Activated naive CD4-positive, alpha-beta T cell treated with anti-CD3 and anti-CD28 coated beads, Interleukin-2, amount 10 ng/mL, durations not matched to agents 7 days and 5 days (primary cell): ENCODE measurements around the gene COPS8.
A peak's percentile ranks its signal among the peaks of the same experiment; 100 is the strongest.

Experiments used
- CTCF ChIA-PET: fragments of 350-600 bp; sonication (Branson Sonifier 250); formaldehyde crosslinking; loops from one replicate; lab custom pipeline; 2021; ENCODE audit warnings: antibody characterized with exemption; lab: Charles Lee
- DNase-seq: peaks from one replicate; pipeline ENCODE4 v3.0.0-alpha.2; 2020
- H3K27ac Mint-ChIP-seq: one replicate; pipeline ENCODE4 v1.8.0; 2021; ENCODE audit warnings: mild to moderate bottlenecking, moderate library complexity, mixed read lengths
- H3K27me3 Mint-ChIP-seq: one replicate; pipeline ENCODE4 v1.8.0; 2021; ENCODE audit warnings: mild to moderate bottlenecking, mixed read lengths
- H3K36me3 Mint-ChIP-seq: one replicate; pipeline ENCODE4 v1.8.0; 2021; ENCODE audit warnings: mixed read lengths
- H3K4me1 Mint-ChIP-seq: one replicate; pipeline ENCODE4 v1.8.0; 2021; ENCODE audit warnings: mixed read lengths
- H3K4me3 Mint-ChIP-seq: one replicate; pipeline ENCODE4 v1.8.0; 2021; ENCODE audit warnings: mild to moderate bottlenecking, moderate library complexity, mixed read lengths
- H3K9me3 Mint-ChIP-seq: one replicate; pipeline ENCODE4 v1.8.0; 2021; ENCODE audit warnings: mixed read lengths

COPS8 gene

GRCh38 chr2:237058423-237058822, 27.3 kb upstream of the COPS8 start:
- DNase-seq: no peak
- no peaks in the 10 kb centered on the region for H3K9me3 Mint-ChIP-seq
- CTCF ChIA-PET: no interaction called here
- H3K27ac Mint-ChIP-seq: no peak overlapping the region
- H3K27me3 Mint-ChIP-seq: no peaks in the 10 kb centered on the region
- peaks cover 6% of the 10 kb centered on the region for H3K4me1 Mint-ChIP-seq
- no peaks in the 10 kb centered on the region for H3K36me3 Mint-ChIP-seq
- no peak overlapping the region for H3K4me3 Mint-ChIP-seq

GRCh38 chr2:237059155-237059875, 26.4 kb upstream of the COPS8 start:
- H3K27ac Mint-ChIP-seq: peak overlapping the region; percentile 5
- H3K27me3 Mint-ChIP-seq: no peaks in the 10 kb centered on the region
- H3K9me3 Mint-ChIP-seq: no peaks in the 10 kb centered on the region
- peaks cover 6% of the 10 kb centered on the region for H3K4me1 Mint-ChIP-seq
- CTCF ChIA-PET: interaction anchor here (0.7 to 1.7 kb wide), 4 partner anchors 16 to 711 kb away, joined by 3 to 5 read pairs (median 4); partner anchors contain the start of gene ACKR3
- DNase-seq: no peak
- no peak overlapping the region for H3K4me3 Mint-ChIP-seq
- no peaks in the 10 kb centered on the region for H3K36me3 Mint-ChIP-seq

DNA sequence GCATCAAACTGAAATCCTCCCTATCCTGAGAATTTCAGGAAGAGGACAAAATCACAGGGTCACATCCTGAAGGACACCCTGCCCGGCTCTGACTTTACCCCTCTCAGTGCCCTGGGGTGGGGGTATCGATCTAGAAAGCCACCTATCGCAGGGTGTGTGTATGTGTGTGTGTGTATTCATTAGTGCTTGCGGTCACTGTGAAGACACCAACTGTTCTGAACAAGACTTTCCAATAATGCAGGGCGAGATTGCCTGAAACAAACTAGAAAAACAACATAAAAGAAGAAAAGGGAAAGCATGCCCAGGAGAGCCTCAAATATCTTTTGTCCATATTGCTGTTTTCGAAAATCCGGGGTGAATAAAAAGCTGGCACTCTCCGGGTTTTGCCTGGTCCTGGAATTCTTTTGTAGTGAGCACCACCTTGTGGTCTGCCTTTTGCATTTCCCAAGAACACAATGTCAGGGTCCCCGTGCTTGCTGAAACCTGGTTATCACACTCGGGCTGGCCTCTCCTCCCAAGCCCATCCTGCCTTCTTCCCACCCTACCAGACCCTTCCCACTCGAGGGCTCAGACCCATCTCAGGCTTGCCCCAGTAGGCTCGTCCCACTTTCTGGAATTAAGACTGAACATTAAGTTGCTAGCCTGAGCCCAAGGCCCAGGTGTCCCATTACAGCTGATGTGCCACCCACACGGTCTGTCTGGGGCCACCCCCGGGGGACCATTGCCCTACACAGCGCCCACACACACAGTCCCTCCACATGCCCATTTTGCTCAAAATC, 25.0 kb upstream of the COPS8 start:
- H3K36me3 Mint-ChIP-seq: no peaks in the 10 kb centered on the region
- no peaks in the 10 kb centered on the region for H3K27me3 Mint-ChIP-seq
- peak; percentile 42 for DNase-seq
- H3K4me3 Mint-ChIP-seq: no peak overlapping the region
- H3K9me3 Mint-ChIP-seq: no peaks in the 10 kb centered on the region
- CTCF ChIA-PET: interaction anchor here (0.9 to 1.7 kb wide), 4 partner anchors 13 to 708 kb away, joined by 3 to 5 read pairs (median 4); no protein-coding TSS in a partner anchor
- no peak overlapping the region for H3K27ac Mint-ChIP-seq
- H3K4me1 Mint-ChIP-seq: peaks cover 6% of the 10 kb centered on the region

DNA sequence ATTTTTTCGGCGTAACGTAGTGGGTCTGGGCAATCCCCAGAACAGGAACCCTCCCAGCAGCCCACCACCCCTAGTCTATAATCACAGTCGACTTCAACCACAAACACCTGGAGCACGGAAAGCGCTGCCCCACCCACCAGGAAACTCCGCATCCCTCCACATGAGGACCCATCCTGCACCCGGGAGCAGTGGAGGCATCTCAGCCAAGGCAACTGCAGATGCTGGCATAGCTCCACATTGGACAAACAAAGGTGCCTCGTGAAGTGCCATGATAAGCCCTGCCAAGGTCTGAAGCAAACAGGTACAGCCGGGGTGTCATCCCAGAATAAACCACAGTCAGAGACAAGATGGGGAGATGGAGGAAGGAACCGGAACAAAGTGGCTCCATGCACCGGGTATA, 24.3 kb upstream of the COPS8 start:
- Mint-ChIP-seq H3K4me3 (no peak overlapping the region), H3K9me3 (no peaks in the 10 kb centered on the region), H3K27ac (no peak overlapping the region), H3K27me3 (no peaks in the 10 kb centered on the region), H3K36me3 (no peaks in the 10 kb centered on the region), H3K4me1 (peaks cover 6% of the 10 kb centered on the region)
- no peak for DNase-seq
- CTCF ChIA-PET: interaction anchor here (0.9 to 1.4 kb wide), 2 partner anchors 12 to 548 kb away, joined by 3 read pairs; no protein-coding TSS in a partner anchor

DNA sequence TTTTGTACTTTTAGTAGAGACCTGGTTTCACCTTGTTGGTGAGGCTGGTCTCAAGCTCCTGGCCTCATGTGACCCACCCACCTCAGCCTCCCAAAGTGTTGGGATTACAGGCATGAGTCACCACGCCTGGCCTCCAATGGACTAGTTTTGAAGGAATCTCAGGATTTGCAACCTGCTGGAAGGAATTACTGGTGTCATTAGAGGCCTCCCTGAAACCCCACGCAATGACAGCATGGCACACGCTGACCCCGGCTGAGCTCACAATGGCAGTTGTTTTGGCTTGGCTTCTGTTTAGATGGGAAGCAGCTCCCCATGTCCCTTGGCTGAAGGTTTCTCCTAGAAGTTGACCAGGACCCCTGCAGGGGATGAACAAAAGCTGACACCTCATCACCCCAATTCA, 23.1 kb upstream of the COPS8 start:
- no peak overlapping the region for H3K4me3 Mint-ChIP-seq

DNA sequence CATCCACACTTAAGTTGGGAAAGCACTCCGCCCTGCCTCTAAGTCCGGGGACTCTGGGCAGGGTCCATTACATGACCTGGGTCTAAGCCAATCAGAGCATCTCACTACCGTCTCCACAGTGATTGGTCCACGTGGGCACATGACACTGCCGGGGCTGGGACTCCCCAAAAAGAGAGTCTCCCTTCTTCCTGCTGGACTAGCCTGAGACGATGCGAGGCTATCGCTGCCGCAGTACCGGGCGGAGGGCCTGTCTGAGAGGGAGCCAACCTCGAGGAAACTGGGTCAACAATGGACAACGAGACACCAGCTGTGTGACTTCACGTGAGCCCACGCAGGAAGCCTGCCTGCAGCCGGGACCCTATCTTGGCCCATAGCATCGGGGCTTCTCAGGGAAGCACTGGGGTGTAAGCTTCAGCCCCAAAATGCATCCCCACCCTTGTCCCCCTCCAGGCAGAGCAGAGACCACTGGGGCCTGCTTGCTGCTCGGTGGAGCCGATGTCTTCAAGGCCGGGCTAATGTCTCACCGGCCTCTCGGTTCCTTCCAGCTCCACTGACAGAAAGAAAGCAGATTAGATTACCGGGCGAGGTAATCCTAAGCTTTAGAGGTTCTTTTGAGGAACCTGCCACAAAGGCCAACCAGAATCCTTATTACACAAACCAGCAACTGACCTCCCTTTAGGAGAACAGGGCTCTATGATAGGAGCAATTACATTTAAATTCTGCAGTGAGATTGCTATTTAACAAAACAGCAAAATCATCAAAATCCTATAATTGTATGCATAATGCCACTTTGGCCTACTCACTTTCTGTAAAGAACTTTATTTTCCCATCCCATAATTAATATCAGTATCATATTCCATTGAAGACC, 21.3 kb upstream of the COPS8 start:
- no peak overlapping the region for H3K4me3 Mint-ChIP-seq
- no peak for DNase-seq
- H3K9me3 Mint-ChIP-seq: no peaks in the 10 kb centered on the region
- H3K27ac Mint-ChIP-seq: no peak overlapping the region
- no peaks in the 10 kb centered on the region for H3K27me3 Mint-ChIP-seq
- H3K4me1 Mint-ChIP-seq: peaks cover under 1% of the 10 kb centered on the region
- H3K36me3 Mint-ChIP-seq: no peaks in the 10 kb centered on the region
- CTCF ChIA-PET: interaction anchor here (0.7 to 1.3 kb wide), 3 partner anchors 10 to 37 kb away, joined by 3 to 4 read pairs (median 3); no protein-coding TSS in a partner anchor

More for the DNA sequence above, 23.1 kb upstream of the COPS8 start:
- no peak for DNase-seq
- Mint-ChIP-seq H3K4me1 (peaks cover 6% of the 10 kb centered on the region), H3K27me3 (no peaks in the 10 kb centered on the region), H3K9me3 (no peaks in the 10 kb centered on the region), H3K27ac (no peak overlapping the region), H3K36me3 (no peaks in the 10 kb centered on the region)
- CTCF ChIA-PET: interaction anchor here (0.7 to 1.1 kb wide), 3 partner anchors 24 to 493 kb away, joined by 3 to 4 read pairs (median 3); partner anchors contain the start of gene ACKR3

DNA sequence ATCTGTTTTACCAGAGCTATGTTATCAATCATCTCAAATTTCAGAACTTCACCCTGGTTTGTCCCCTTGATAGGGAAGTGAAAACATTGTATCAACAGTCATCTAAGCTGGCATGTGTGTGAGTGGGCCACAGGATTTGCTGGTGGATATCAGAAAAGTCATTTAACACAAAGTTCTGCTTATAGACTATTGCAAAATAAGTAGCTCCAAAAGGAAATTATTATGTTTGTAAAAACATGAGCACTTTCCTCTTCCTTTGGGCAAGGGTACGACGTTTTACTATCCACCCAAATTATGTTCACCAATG, 20.7 kb upstream of the COPS8 start:
- no peak overlapping the region for H3K27ac Mint-ChIP-seq
- H3K36me3 Mint-ChIP-seq: no peaks in the 10 kb centered on the region
- no peaks in the 10 kb centered on the region for H3K9me3 Mint-ChIP-seq
- CTCF ChIA-PET: interaction anchor here (0.7 to 1.3 kb wide), 3 partner anchors 10 to 38 kb away, joined by 3 to 4 read pairs (median 3); no protein-coding TSS in a partner anchor
- DNase-seq: no peak
- no peaks in the 10 kb centered on the region for H3K27me3 Mint-ChIP-seq
- H3K4me3 Mint-ChIP-seq: no peak overlapping the region
- H3K4me1 Mint-ChIP-seq: no peaks in the 10 kb centered on the region

- H3K4me1 Mint-ChIP-seq: no peaks in the 10 kb centered on the region
These were observed 19.3 kb upstream of the COPS8 start for GRCh38 chr2:237066396-237066795.

DNA sequence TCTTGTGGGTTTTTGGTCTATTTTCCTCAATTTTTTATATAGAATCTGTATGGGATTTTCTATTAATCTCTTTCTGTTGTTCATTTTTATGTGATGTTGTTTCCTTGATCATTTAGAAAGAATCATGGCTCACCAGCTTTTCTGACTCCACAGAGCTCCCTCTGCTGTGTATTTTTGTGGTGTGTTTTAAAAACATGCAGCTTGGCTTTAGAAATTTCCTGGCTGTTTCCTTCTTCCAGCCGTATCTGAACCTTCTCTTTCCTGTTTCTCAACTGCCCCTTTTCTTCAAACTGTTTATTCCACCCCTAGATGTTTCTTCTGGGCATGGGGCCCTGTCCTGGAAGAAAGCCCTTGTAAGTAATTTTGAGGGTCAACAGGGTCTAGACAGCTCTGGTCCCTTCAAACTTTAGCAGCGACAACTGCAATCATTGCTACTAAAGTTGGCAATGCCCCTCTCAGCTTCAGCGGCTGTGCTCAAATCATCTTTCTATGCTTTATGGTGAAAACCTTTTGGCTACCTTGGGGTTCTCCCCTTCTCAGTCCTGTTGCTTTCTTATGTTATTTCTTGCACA, 17.6 kb upstream of the COPS8 start:
- H3K4me3 Mint-ChIP-seq: no peak overlapping the region
- CTCF ChIA-PET: interaction anchor here (1.0 kb wide), 1 partner anchor 555 kb away, joined by 3 read pairs; no protein-coding TSS in a partner anchor
- H3K9me3 Mint-ChIP-seq: no peaks in the 10 kb centered on the region
- H3K4me1 Mint-ChIP-seq: no peaks in the 10 kb centered on the region
- H3K27ac Mint-ChIP-seq: no peak overlapping the region
- H3K27me3 Mint-ChIP-seq: no peaks in the 10 kb centered on the region
- DNase-seq: no peak
- no peaks in the 10 kb centered on the region for H3K36me3 Mint-ChIP-seq

More at GRCh38 chr2:237066396-237066795, 19.3 kb upstream of the COPS8 start:
- no peak overlapping the region for H3K27ac Mint-ChIP-seq
- no peaks in the 10 kb centered on the region for H3K27me3 Mint-ChIP-seq
- H3K9me3 Mint-ChIP-seq: no peaks in the 10 kb centered on the region
- CTCF ChIA-PET: interaction anchor here (1.1 kb wide), 1 partner anchor 723 kb away, joined by 3 read pairs; no protein-coding TSS in a partner anchor
- no peak for DNase-seq
- no peaks in the 10 kb centered on the region for H3K36me3 Mint-ChIP-seq
- no peak overlapping the region for H3K4me3 Mint-ChIP-seq

- Mint-ChIP-seq H3K4me1 (no peaks in the 10 kb centered on the region), H3K36me3 (no peaks in the 10 kb centered on the region), H3K27me3 (peaks cover 4% of the 10 kb centered on the region), H3K4me3 (no peak overlapping the region), H3K27ac (no peak overlapping the region), H3K9me3 (no peaks in the 10 kb centered on the region)
- CTCF ChIA-PET: interaction anchor here (1.0 to 3.0 kb wide), 3 partner anchors 8 to 729 kb away, joined by 3 to 15 read pairs (median 4); partner anchors contain the start of gene COPS8
- DNase-seq: peak; percentile 79
These were observed 13.4 kb upstream of the COPS8 start for GRCh38 chr2:237072067-237072931.

GRCh38 chr2:237073552-237073951, 12.1 kb upstream of the COPS8 start:
- Mint-ChIP-seq H3K36me3 (no peaks in the 10 kb centered on the region), H3K9me3 (no peaks in the 10 kb centered on the region), H3K4me1 (no peaks in the 10 kb centered on the region), H3K27ac (no peak overlapping the region), H3K4me3 (no peak overlapping the region), H3K27me3 (peaks cover 4% of the 10 kb centered on the region)
- CTCF ChIA-PET: interaction anchor here (0.9 to 3.0 kb wide), 3 partner anchors 11 to 46 kb away, joined by 3 to 15 read pairs (median 5); partner anchors contain the start of gene COPS8
- no peak for DNase-seq

DNA sequence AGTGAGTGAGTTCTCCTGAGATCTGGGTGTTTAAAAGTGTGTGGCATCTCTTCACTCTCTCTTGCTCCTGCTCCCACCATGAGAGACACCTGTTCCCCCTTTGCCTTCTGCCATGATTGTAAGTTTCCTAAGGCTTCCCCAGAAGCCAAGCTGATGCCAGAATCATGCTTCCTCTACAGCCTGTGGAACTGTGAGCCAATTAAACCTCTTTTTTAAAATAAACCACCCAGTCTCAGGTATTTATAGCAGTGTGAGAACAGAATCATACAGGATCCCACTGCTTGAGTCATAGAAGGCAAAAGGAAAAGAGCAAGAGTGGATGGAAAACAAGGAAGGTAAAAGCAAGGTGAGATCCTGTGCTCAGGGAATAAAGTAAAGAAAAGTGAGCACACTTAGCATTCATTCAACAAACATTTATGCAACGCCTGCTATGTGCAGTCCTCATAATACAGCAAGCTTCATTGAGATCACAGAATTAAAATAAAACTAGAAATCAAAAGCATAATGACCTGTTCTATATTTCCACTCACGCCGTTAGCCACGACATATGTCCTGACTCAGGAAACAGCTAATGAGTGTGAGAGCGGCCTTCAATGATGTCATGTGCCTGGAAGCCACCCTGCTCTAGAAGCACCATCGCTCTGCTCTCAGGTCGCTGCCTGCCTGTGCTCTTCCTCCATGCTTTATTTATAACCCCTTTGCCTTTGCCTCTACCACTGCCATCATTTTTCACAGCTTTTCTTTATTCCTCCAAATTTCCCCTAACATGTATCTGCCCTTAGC, 11.3 kb upstream of the COPS8 start:
- no peak overlapping the region for H3K27ac Mint-ChIP-seq
- no peaks in the 10 kb centered on the region for H3K9me3 Mint-ChIP-seq
- DNase-seq: no peak
- H3K27me3 Mint-ChIP-seq: peaks cover 4% of the 10 kb centered on the region
- H3K36me3 Mint-ChIP-seq: no peaks in the 10 kb centered on the region
- no peaks in the 10 kb centered on the region for H3K4me1 Mint-ChIP-seq
- CTCF ChIA-PET: interaction anchor here (0.9 to 3.0 kb wide), 7 partner anchors 9 to 732 kb away, joined by 3 to 15 read pairs (median 5); partner anchors contain the start of gene COPS8
- H3K4me3 Mint-ChIP-seq: no peak overlapping the region
